OCI-LY7 (cell line): ENCODE measurements around the gene TET3. TPM values are rescaled to one million over a fixed set of nuclear protein-coding genes. Genes with fewer than 3 reads are reported as not detected.

Source experiments
- BruUV-seq: library from RNA; stranded (reverse); fragments of 400-500 nt; replicated peaks from 2 replicates; lab custom pipeline; 2021; lab: Mats Ljungman, UMichigan
- CTCF ChIA-PET: fragments of 300-600 bp; sonication (Branson Sonifier 250); formaldehyde crosslinking; loops from one replicate; lab custom pipeline; 2022; ENCODE audit warnings: antibody characterized with exemption; ENCODE audit not compliant: unreplicated experiment; lab: Charles Lee
- POLR2A ChIA-PET: fragments of 300-600 bp; sonication (Branson Sonifier 250); formaldehyde crosslinking; loops from one replicate; lab custom pipeline; 2022; ENCODE audit warnings: antibody characterized with exemption; lab: Charles Lee
- DNase-seq: peaks from one replicate; pipeline ENCODE4 v3.0.0-alpha.2; 2015; ENCODE audit warnings: low spot score
- H2AFZ ChIP-seq: fragments of 200-600 bp; sonication (generic), shearing (Covaris generic); 2 replicates; pipeline ENCODE4 v1.6.1; 2014; ENCODE audit warnings: mild to moderate bottlenecking, antibody characterized with exemption, low read length, moderate library complexity
- H3K27ac ChIP-seq: fragments of 200-600 bp; sonication (generic); 2 replicates; pipeline ENCODE4 v1.5.1; 2014; ENCODE audit warnings: mixed run types, low read depth, mild to moderate bottlenecking, moderate library complexity, low read length, inconsistent platforms; ENCODE audit not compliant: poor library complexity, severe bottlenecking
- H3K36me3 ChIP-seq: fragments of 200-600 bp; sonication (generic); 2 replicates; pipeline ENCODE4 v1.6.1; 2014; ENCODE audit warnings: mild to moderate bottlenecking, antibody characterized with exemption, low read length, moderate library complexity, mixed read lengths; ENCODE audit not compliant: insufficient read depth
- H3K4me1 ChIP-seq: fragments of 200-600 bp; sonication (generic); 2 replicates; pipeline ENCODE4 v1.5.1; 2014; ENCODE audit warnings: mild to moderate bottlenecking, low read length; ENCODE audit not compliant: insufficient read depth, poor library complexity, severe bottlenecking
- H3K4me2 ChIP-seq: fragments of 200-600 bp; sonication (generic); 2 replicates; pipeline ENCODE4 v1.6.1; 2014; ENCODE audit warnings: mild to moderate bottlenecking, low read length
- H3K4me3 ChIP-seq: fragments of 200-600 bp; sonication (generic); 2 replicates; pipeline ENCODE4 v1.5.1; 2014; ENCODE audit warnings: mild to moderate bottlenecking, low read depth, low read length; ENCODE audit not compliant: poor library complexity, severe bottlenecking
- H3K79me2 ChIP-seq: fragments of 200-600 bp; sonication (generic); 2 replicates; pipeline ENCODE4 v1.6.1; 2016; ENCODE audit warnings: low read depth, mild to moderate bottlenecking, low read length, moderate library complexity, mixed read lengths; ENCODE audit not compliant: insufficient read depth
- H3K9me2 ChIP-seq: fragments of 200-600 bp; sonication (generic); 2 replicates; pipeline ENCODE4 v1.6.1; 2016; ENCODE audit warnings: mild to moderate bottlenecking, low read length, mixed read lengths; ENCODE audit not compliant: insufficient read depth
- H3K9me3 ChIP-seq: fragments of 200-600 bp; sonication (generic); 2 replicates; pipeline ENCODE4 v1.6.1; 2014; ENCODE audit warnings: mild to moderate bottlenecking, mixed run types, low read length, mixed read lengths
- H4K20me1 ChIP-seq: fragments of 200-600 bp; sonication (generic); 2 replicates; pipeline ENCODE4 v1.6.1; 2014; ENCODE audit warnings: mild to moderate bottlenecking, antibody characterized with exemption, low read length, moderate library complexity, mixed read lengths; ENCODE audit not compliant: insufficient read depth
- EZH2phosphoT487 ChIP-seq: fragments of 200-600 bp; sonication (generic); IDR thresholded peaks from 2 replicates; pipeline ENCODE4 v1.6.1; 2018; ENCODE audit warnings: low read depth, borderline replicate concordance, mild to moderate bottlenecking, mixed run types, antibody characterized with exemption, low read length, moderate library complexity, mixed read lengths
- intact Hi-C: fragments of 100-400 bp; cut with micrococcal nuclease; formaldehyde crosslinking; loops from one replicate; pipeline ENCODE4 v1.10.0; 2022; ENCODE audit not compliant: unreplicated experiment
- total RNA-seq, 2 experiments: library from RNA; depleted of rRNA in 1 of 2; stranded (reverse); fragments of >200 nt in 1 of 2; shearing (Covaris generic) in 1 of 2; gene quantifications; 2 replicates each; pipeline ENCODE4 v1.2.3, GENCODE V29; 2014 to 2022
- TF ChIP-seq, protein P1 (sequence below): fragments of 200-600 bp; sonication (generic); conservative IDR thresholded peaks from 2 replicates; pipeline ENCODE4 v1.5.1; 2014; ENCODE audit warnings: mild to moderate bottlenecking, antibody characterized with exemption, low read length, moderate library complexity, mixed read lengths

Gene TET3
- total RNA-seq, 2 experiments from 2014 or later, result 14.7 to 25.2 TPM

- Histone ChIP-seq H3K27ac (no peak overlapping the region), H3K4me3 (no peak overlapping the region), H2AFZ (no peak overlapping the region), H3K4me2 (no peak overlapping the region), H3K9me3 (no peaks in the 10 kb centered on the region), H3K4me1 (no peaks in the 10 kb centered on the region), H3K79me2 (no peaks in the 10 kb centered on the region), H3K9me2 (no peaks in the 10 kb centered on the region), H4K20me1 (no peaks in the 10 kb centered on the region), H3K36me3 (peaks cover 18% of the 10 kb centered on the region)
- DNase-seq, result no peak
- POLR2A ChIA-PET, result no interaction called here
- TF ChIP-seq, protein P1, sequence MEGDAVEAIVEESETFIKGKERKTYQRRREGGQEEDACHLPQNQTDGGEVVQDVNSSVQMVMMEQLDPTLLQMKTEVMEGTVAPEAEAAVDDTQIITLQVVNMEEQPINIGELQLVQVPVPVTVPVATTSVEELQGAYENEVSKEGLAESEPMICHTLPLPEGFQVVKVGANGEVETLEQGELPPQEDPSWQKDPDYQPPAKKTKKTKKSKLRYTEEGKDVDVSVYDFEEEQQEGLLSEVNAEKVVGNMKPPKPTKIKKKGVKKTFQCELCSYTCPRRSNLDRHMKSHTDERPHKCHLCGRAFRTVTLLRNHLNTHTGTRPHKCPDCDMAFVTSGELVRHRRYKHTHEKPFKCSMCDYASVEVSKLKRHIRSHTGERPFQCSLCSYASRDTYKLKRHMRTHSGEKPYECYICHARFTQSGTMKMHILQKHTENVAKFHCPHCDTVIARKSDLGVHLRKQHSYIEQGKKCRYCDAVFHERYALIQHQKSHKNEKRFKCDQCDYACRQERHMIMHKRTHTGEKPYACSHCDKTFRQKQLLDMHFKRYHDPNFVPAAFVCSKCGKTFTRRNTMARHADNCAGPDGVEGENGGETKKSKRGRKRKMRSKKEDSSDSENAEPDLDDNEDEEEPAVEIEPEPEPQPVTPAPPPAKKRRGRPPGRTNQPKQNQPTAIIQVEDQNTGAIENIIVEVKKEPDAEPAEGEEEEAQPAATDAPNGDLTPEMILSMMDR, result no peak
- no peak for TF ChIP-seq EZH2phosphoT487
- CTCF ChIA-PET, result no interaction called here
- intact Hi-C loops, result no loop called here
- no TSS peak for BruUV-seq
Measured at GRCh38 chr2:73963385-73964120, 21.2 kb upstream of the TET3 start.

DNA sequence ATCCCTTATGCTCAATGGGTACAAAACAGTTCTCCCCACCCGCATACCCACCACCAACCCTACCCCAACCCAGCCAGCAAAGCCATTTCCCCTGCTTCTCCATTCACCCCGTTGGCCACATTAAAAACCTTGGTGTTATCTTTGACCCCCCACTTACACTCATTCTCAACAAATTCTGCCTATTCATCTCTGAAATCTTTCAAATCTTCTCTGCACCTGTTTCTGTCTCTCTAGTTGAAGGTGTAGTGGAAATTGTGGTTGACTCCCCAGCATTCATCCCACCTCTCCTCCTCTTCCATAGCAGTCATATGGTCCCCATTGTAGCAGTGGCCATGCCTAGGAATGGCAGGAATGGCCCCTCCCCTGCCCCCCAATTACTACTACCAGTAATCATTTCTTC is 20.5 kb upstream of the TET3 start:
- Histone ChIP-seq H3K27ac (no peak overlapping the region), H3K36me3 (peaks cover 12% of the 10 kb centered on the region), H3K79me2 (no peaks in the 10 kb centered on the region), H3K4me3 (no peak overlapping the region), H3K9me3 (no peaks in the 10 kb centered on the region), H2AFZ (no peak overlapping the region), H3K9me2 (no peaks in the 10 kb centered on the region), H3K4me1 (no peaks in the 10 kb centered on the region), H4K20me1 (no peaks in the 10 kb centered on the region), H3K4me2 (no peak overlapping the region)
- DNase-seq, result no peak
- CTCF ChIA-PET, result no interaction called here
- TF ChIP-seq EZH2phosphoT487, result no peak
- TF ChIP-seq, protein P1, result no peak
- BruUV-seq, result no TSS peak
- POLR2A ChIA-PET, result no interaction called here
- intact Hi-C loops, result no loop called here

DNA sequence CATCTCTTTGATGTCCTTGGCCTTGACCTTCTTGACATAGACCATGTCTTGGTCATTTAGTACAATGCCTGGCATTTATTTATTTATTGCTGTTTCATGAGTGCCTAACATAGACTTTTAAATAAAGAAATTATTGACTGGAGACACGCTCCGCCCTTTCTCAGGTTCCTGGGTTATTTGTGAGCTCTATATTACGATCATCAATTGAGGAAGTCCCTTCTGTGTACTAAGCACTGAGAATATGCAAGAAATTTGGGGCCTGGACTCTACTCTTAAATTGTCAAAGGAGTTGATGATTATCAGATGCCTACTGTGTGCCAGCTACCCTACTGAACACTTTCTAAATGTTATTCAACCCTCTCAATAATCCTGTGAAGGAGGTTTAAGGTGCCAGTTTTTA is 19.7 kb upstream of the TET3 start:
- no TSS peak for BruUV-seq
- intact Hi-C loops, result no loop called here
- H3K27ac ChIP-seq, result no peak overlapping the region

More for the DNA sequence above, 19.7 kb upstream of the TET3 start:
- H3K36me3 ChIP-seq, result 0 out of 2 replicates have a peak, but pooled peaks cover 4% of the 10 kb centered on the region
- TF ChIP-seq, protein P1, result no peak
- no peak for TF ChIP-seq EZH2phosphoT487
- ChIA-PET CTCF (no interaction called here), POLR2A (interaction anchor here (0.6 to 0.8 kb wide), 2 partner anchors 15 to 861 kb away, joined by 3 read pairs; no protein-coding TSS in a partner anchor)
- H3K4me1 ChIP-seq, result peaks cover 5% of the 10 kb centered on the region
- no peak overlapping the region for H3K4me2 ChIP-seq
- no peak for DNase-seq
- no peaks in the 10 kb centered on the region for H4K20me1 ChIP-seq
- no peaks in the 10 kb centered on the region for H3K79me2 ChIP-seq
- H3K9me2 ChIP-seq, result no peaks in the 10 kb centered on the region
- no peaks in the 10 kb centered on the region for H3K9me3 ChIP-seq
- no peak overlapping the region for H2AFZ ChIP-seq
- no peak overlapping the region for H3K4me3 ChIP-seq
